ENCODE data around the gene PRKCA. TPM values are rescaled to one million over a fixed set of nuclear protein-coding genes. Genes with fewer than 3 reads are reported as not detected.

PRKCA gene
- total and polyA plus RNA-seq, 9 of the 15 experiments (the other 6 are each of a cell fraction or from before 2014, with no cell fraction given): 3.2 to 33.0 (median 17.8) TPM

GRCh38 chr17:66354981-66355380 lies 52.6 kb downstream of the PRKCA start:
- Histone ChIP-seq H3K4me1 (replicated peaks in 1 of 2; ENCODE audit: control insufficient read depth in 2 of 2, insufficient read depth in 2 of 2, low read length in 2 of 2) (peaks cover 7 to 23% of the 10 kb centered on the region in 2 experiments), H3K27ac (ENCODE audit: extremely low read depth, low read depth, low read length) (no peak overlapping the region), H3K9ac (ENCODE audit: insufficient read depth in 1 of 2, low read depth in 2 of 2, low read length in 2 of 2) (no peak overlapping the region), H3K4me3 (no peak overlapping the region), H4K20me1 (replicated peaks; ENCODE audit: control insufficient read depth, insufficient read depth, low read length) (no peaks in the 10 kb centered on the region), H3K36me3 (ENCODE audit: control insufficient read depth, insufficient read depth, low read length) (no peaks in the 10 kb centered on the region), H3K27me3 (ENCODE audit: control insufficient read depth in 2 of 2, insufficient read depth in 2 of 2, low read length in 2 of 2) (no peaks in the 10 kb centered on the region), H3K9me1 (ENCODE audit: control insufficient read depth, insufficient read depth, low read length) (no peaks in the 10 kb centered on the region), H3K79me2 (ENCODE audit: control insufficient read depth, insufficient read depth, low read length) (peaks cover 40% of the 10 kb centered on the region), H3K4me2 (ENCODE audit: insufficient read depth, low read length) (no peak overlapping the region), H2AFZ (ENCODE audit: low read depth, low read length) (no peak overlapping the region), H3K9me3 (replicated peaks; ENCODE audit: control insufficient read depth, insufficient read depth, low read depth, low read length) (no peaks in the 10 kb centered on the region)
- no peak for FAIRE-seq
- in situ Hi-C loops (cut with MboI): no loop called here
- DNase-seq (ENCODE audit: extremely low read depth in 1 of 4, low spot score in 3 of 4): no peak
- CTCF ChIA-PET (ENCODE audit: low intra/inter-chr PET ratio): no interaction called here
- intact Hi-C loops (cut with micrococcal nuclease): no loop called here
- no peak for ATAC-seq
- POLR2A ChIA-PET: no interaction called here
- TF ChIP-seq RFX7 (CRISPR knock-in tag; IDR thresholded peaks at IDR 0.05) (no peak), DPF2 (IDR thresholded peaks at IDR 0.05) (no peak), BCLAF1 (IDR thresholded peaks at IDR 0.05; ENCODE audit: borderline replicate concordance in 1 of 2, control insufficient read depth in 1 of 2, low read depth in 2 of 2, low read length in 1 of 2) (no peak), TAF15 (IDR thresholded peaks at IDR 0.05; ENCODE audit: low read depth, low read length) (no peak), POU5F1 (IDR thresholded peaks at IDR 0.05; ENCODE audit: borderline replicate concordance, low read depth, low read length, partially characterized antibody) (no peak), NR2F6 (CRISPR knock-in tag; IDR thresholded peaks at IDR 0.05) (no peak), PRPF4 (IDR thresholded peaks at IDR 0.05; ENCODE audit: insufficient read depth, low read depth, low read length, poor library complexity, severe bottlenecking) (no peak), ZBTB8A (IDR thresholded peaks at IDR 0.05; ENCODE audit: partially characterized antibody) (no peak), TFAP4 (CRISPR knock-in tag; IDR thresholded peaks at IDR 0.05; ENCODE audit: borderline replicate concordance) (no peak), SAFB2 (IDR thresholded peaks at IDR 0.05; ENCODE audit: borderline replicate concordance, low read depth, low read length, severe bottlenecking) (no peak), NFIX (CRISPR knock-in tag; IDR thresholded peaks at IDR 0.05; ENCODE audit: low read depth) (no peak), TFAM (CRISPR knock-in tag; conservative IDR thresholded peaks at IDR 0.05) (no peak)
- BruUV-seq (replicated peaks): no TSS peak
- 85% methylated on average over 4 of the region's 5 CpGs for WGBS (ENCODE audit: insufficient coverage, low coverage, missing lambda C conversion rate)

All from K562 (cell line).